GM12878 (cell line): ENCODE results near the gene TACSTD2. TPM values are rescaled to one million over a fixed set of nuclear protein-coding genes. Genes with fewer than 3 reads are reported as not detected.

Experiments used
- ATAC-seq: fragments of 200-7000 bp; cut with Tn5 transposase; 3 replicates; pipeline ENCODE4 v1.9.1; 2020; ENCODE audit warnings: mild to moderate bottlenecking, moderate library complexity
- BruUV-seq: library from RNA; stranded (reverse); fragments of 400-500 nt; replicated peaks from 2 replicates; lab custom pipeline; 2021; lab: Mats Ljungman, UMichigan
- CTCF ChIA-PET: fragments of 300-600 bp; sonication (Branson Sonifier 250); formaldehyde crosslinking; extraction: SDS; loops from one replicate; lab custom pipeline; 2021; ENCODE audit warnings: inconsistent platforms; lab: Yijun Ruan, JAX
- POLR2A ChIA-PET: fragments of 350-600 bp; formaldehyde crosslinking; extraction: SDS; loops from one replicate; lab custom pipeline; 2021; ENCODE audit warnings: inconsistent platforms; lab: Charles Lee
- RAD21 ChIA-PET: fragments of 300-600 bp; sonication (Branson Sonifier 250); formaldehyde crosslinking; loops from one replicate; lab custom pipeline; 2023; ENCODE audit warnings: antibody characterized with exemption; ENCODE audit not compliant: unreplicated experiment; lab: Charles Lee
- SMC1A ChIA-PET: fragments of 300-600 bp; sonication (Branson Sonifier 250); formaldehyde crosslinking; loops from one replicate; lab custom pipeline; 2023; ENCODE audit not compliant: unreplicated experiment, uncharacterized antibody; lab: Charles Lee
- DNase-seq: peaks from one replicate; pipeline ENCODE4 v3.0.0-alpha.2; 2011; ENCODE audit warnings: low read depth, low spot score
- FAIRE-seq: peaks from 3 replicates; lab custom pipeline; 2011; peaks lifted over from hg19 to GRCh38; lab: Jason Lieb, UNC
- H2AFZ ChIP-seq: 2 replicates; pipeline ENCODE4 v1.6.0; 2011; ENCODE audit warnings: low read depth, low read length, control low read depth; ENCODE audit not compliant: control insufficient read depth
- H3K27ac ChIP-seq: 2 replicates; pipeline ENCODE4 v1.5.1; 2011; ENCODE audit warnings: control low read depth; ENCODE audit not compliant: control insufficient read depth, insufficient read depth
- H3K27me3 ChIP-seq, 2 experiments: replicated peaks in 1 of 2; 2 replicates each; pipeline versions ENCODE4 v1.6.0 to v1.6.1; 2011; ENCODE audit warnings: low read length in 1 of 2; ENCODE audit not compliant: control insufficient read depth in 2 of 2, insufficient read depth in 2 of 2
- H3K36me3 ChIP-seq, 2 experiments: 2 replicates each; pipeline ENCODE4 v1.5.1; 2011; ENCODE audit warnings: low read length in 1 of 2; ENCODE audit not compliant: control insufficient read depth in 2 of 2, insufficient read depth in 2 of 2
- H3K4me1 ChIP-seq: 2 replicates; pipeline ENCODE4 v1.6.1; 2011; ENCODE audit warnings: mild to moderate bottlenecking, low read length, moderate library complexity, mixed read lengths; ENCODE audit not compliant: control insufficient read depth, insufficient read depth
- H3K4me2 ChIP-seq: 2 replicates; pipeline ENCODE4 v1.6.0; 2011; ENCODE audit warnings: control low read depth; ENCODE audit not compliant: control insufficient read depth, insufficient read depth
- H3K4me3 ChIP-seq: fragments of 200-600 bp; sonication (generic); 2 replicates; pipeline ENCODE4 v1.5.1; 2016
- H3K79me2 ChIP-seq: 2 replicates; pipeline ENCODE4 v1.6.0; 2011; ENCODE audit warnings: low read length; ENCODE audit not compliant: control insufficient read depth, insufficient read depth
- H3K9ac ChIP-seq: 2 replicates; pipeline ENCODE4 v1.8.0; 2011; ENCODE audit warnings: low read length, control low read depth, mixed read lengths; ENCODE audit not compliant: control insufficient read depth, insufficient read depth
- H3K9me3 ChIP-seq: replicated peaks from 3 replicates; pipeline ENCODE4 v1.5.1; 2011; ENCODE audit warnings: mild to moderate bottlenecking, low read length; ENCODE audit not compliant: control insufficient read depth, insufficient read depth
- H4K20me1 ChIP-seq: 2 replicates; pipeline ENCODE4 v1.6.0; 2011; ENCODE audit not compliant: control insufficient read depth, insufficient read depth
- BHLHE40 ChIP-seq, 2 experiments: fragments of 450-650 bp in 1 of 2; IDR thresholded peaks; 2 replicates each; pipeline ENCODE4 v1.6.1; 2011 to 2017; ENCODE audit warnings: low read depth in 2 of 2, borderline replicate concordance in 1 of 2, improper control_type of control experiment in 1 of 2, low read length in 1 of 2, mild to moderate bottlenecking in 1 of 2
- CBX3 ChIP-seq: fragments of 200-600 bp; sonication (generic); IDR thresholded peaks from 2 replicates; pipeline ENCODE4 v1.6.1; 2016; ENCODE audit warnings: low read depth, borderline replicate concordance
- CEBPB ChIP-seq, 2 experiments: fragments of 150-350 bp in 1 of 2; IDR thresholded peaks; 2 replicates each; pipeline ENCODE4 v1.6.1; 2012 to 2014; ENCODE audit warnings: low read depth in 2 of 2, low read length in 2 of 2, borderline replicate concordance in 1 of 2, inconsistent platforms in 1 of 2
- CHD1 ChIP-seq: IDR thresholded peaks from 2 replicates; pipeline ENCODE4 v1.6.1; 2012; ENCODE audit warnings: low read depth, low read length, improper control_type of control experiment
- EGR1 ChIP-seq, 2 experiments: IDR thresholded peaks; 1 replicate in 1 of 2; 2 replicates in 1 of 2; pipeline ENCODE4 v1.6.1; 2011 to 2012; ENCODE audit warnings: low read depth in 2 of 2, low read length in 2 of 2, borderline replicate concordance in 1 of 2, mild to moderate bottlenecking in 1 of 2, moderate library complexity in 1 of 2
- HDGF ChIP-seq: fragments of 450-650 bp; IDR thresholded peaks from 2 replicates; pipeline ENCODE4 v1.6.1; 2016; ENCODE audit warnings: antibody characterized with exemption
- KLF5 ChIP-seq: fragments of 450-650 bp; IDR thresholded peaks from 2 replicates; pipeline ENCODE4 v1.6.1; 2014; ENCODE audit warnings: mild to moderate bottlenecking; ENCODE audit not compliant: partially characterized antibody
- MLLT1 ChIP-seq: fragments of 450-650 bp; IDR thresholded peaks from 2 replicates; pipeline ENCODE4 v1.6.1; 2016; ENCODE audit warnings: mild to moderate bottlenecking
- MXI1 ChIP-seq: fragments of 150-350 bp; IDR thresholded peaks from 2 replicates; pipeline ENCODE4 v1.6.1; 2011; ENCODE audit warnings: low read depth, mild to moderate bottlenecking, inconsistent platforms, low read length, improper control_type of control experiment
- PAX8 ChIP-seq: fragments of 450-650 bp; IDR thresholded peaks from 2 replicates; pipeline ENCODE4 v1.6.1; 2017; ENCODE audit warnings: mild to moderate bottlenecking, moderate library complexity
- SIX5 ChIP-seq: IDR thresholded peaks from 2 replicates; pipeline ENCODE4 v1.6.1; 2011; ENCODE audit warnings: mild to moderate bottlenecking, low read depth, low read length, moderate library complexity; ENCODE audit not compliant: severe bottlenecking
- SMARCA5 ChIP-seq: fragments of 450-650 bp; IDR thresholded peaks from 2 replicates; pipeline ENCODE4 v1.6.1; 2017; ENCODE audit warnings: mild to moderate bottlenecking
- ZBTB40 ChIP-seq: fragments of 450-650 bp; IDR thresholded peaks from 2 replicates; pipeline ENCODE4 v1.6.1; 2016; ENCODE audit warnings: mild to moderate bottlenecking, moderate library complexity, borderline replicate concordance
- ZNF687 ChIP-seq: fragments of 450-650 bp; IDR thresholded peaks from 2 replicates; pipeline ENCODE4 v1.6.1; 2017; ENCODE audit warnings: mild to moderate bottlenecking, moderate library complexity
- WGBS: methylation state at CpG from one replicate; pipeline ENCODE4 v1.1.6; 2016; ENCODE audit warnings: low lambda C conversion rate; ENCODE audit not compliant: insufficient replicate concordance, insufficient coverage; ENCODE audit errors: missing lambda C conversion rate; 5-methylcytosine and 5-hydroxymethylcytosine counted together
- in situ Hi-C: fragments of 300-500 bp; cut with MboI; formaldehyde crosslinking; loops from 9 replicates; pipeline ENCODE4 v1.14.3; 2018; ENCODE audit warnings: mixed read lengths
- intact Hi-C: fragments of 100-400 bp; cut with micrococcal nuclease; formaldehyde crosslinking; loops from one replicate; pipeline ENCODE4 v1.14.2; 2022; ENCODE audit not compliant: unreplicated experiment
- polyA plus RNA-seq, 11 experiments: library from polyadenylated mRNA; depleted of rRNA in 4 of 11; unstranded in 6 of 11; stranded (reverse) in 5 of 11; fragments of >200 nt; fragmentation: Nextera tagmentation in 4 of 11; fragmentation: Illumina TruSeq in 1 of 11; extraction: Ambion mirVana in 4 of 11; extraction: Trizol in 1 of 11; gene quantifications; 1 replicate in 1 of 11; 2 replicates in 10 of 11; pipeline versions ENCODE4 v1.2.1 to v1.2.3, GENCODE V29; 2011 to 2016; ENCODE audit warnings: inconsistent platforms in 2 of 11, missing spikeins in 2 of 11, low read depth in 1 of 11
- total RNA-seq, 4 experiments: library from RNA; depleted of rRNA in 3 of 4; stranded (reverse); fragments of >200 nt in 3 of 4; fragmentation: Illumina TruSeq in 1 of 4; extraction: Trizol in 1 of 4; gene quantifications; 2 replicates each; pipeline versions ENCODE4 v1.2.1 to v1.2.3, GENCODE V29; 2013 to 2021

TACSTD2 gene
- total and polyA plus RNA-seq, 10 of the 15 experiments (the other 5 are each of a cell fraction or from before 2014, with no cell fraction given) = 0.56 to 9.4 (median 3.7) TPM

- Histone ChIP-seq H3K4me1 (no peaks in the 10 kb centered on the region), H4K20me1 (no peaks in the 10 kb centered on the region), H3K36me3 (no peaks in the 10 kb centered on the region), H3K27ac (no peak overlapping the region), H3K4me3 (no peak overlapping the region), H3K79me2 (no peaks in the 10 kb centered on the region), H3K9me3 (no peaks in the 10 kb centered on the region; the same call in 2 of the 3 replicates), H3K4me2 (no peak overlapping the region), H2AFZ (no peak overlapping the region), H3K27me3 (no peaks in the 10 kb centered on the region; a peak in 1 of 4 replicates), H3K9ac (no peak overlapping the region)
- no TSS peak for BruUV-seq
- intact Hi-C loops (no loop called here), in situ Hi-C loops (no loop called here)
- DNase-seq = no peak
- POLR2A ChIA-PET = no interaction called here
- no peak for FAIRE-seq
- CTCF ChIA-PET = no interaction called here
- ATAC-seq = no peak
- 5% methylated on average over 2 of the region's 2 CpGs for WGBS
- SMC1A ChIA-PET = no interaction called here
- RAD21 ChIA-PET = no interaction called here
- TF ChIP-seq BHLHE40 (IDR thresholded peaks at IDR 0.05; ENCODE audit: borderline replicate concordance in 1 of 2, low read depth in 2 of 2, low read length in 1 of 2) = no peak
- TF ChIP-seq SIX5 = no peak
- TF ChIP-seq SMARCA5 = no peak
- TF ChIP-seq ZBTB40 = no peak
- no peak for TF ChIP-seq CBX3
- no peak for TF ChIP-seq CEBPB (IDR thresholded peaks at IDR 0.05; ENCODE audit: borderline replicate concordance in 1 of 2, low read depth in 2 of 2, low read length in 2 of 2)
- TF ChIP-seq HDGF = no peak
- TF ChIP-seq EGR1 (IDR thresholded peaks at IDR 0.05; ENCODE audit: borderline replicate concordance in 1 of 2, low read depth in 2 of 2, low read length in 2 of 2) = no peak
- no peak for TF ChIP-seq PAX8
- no peak for TF ChIP-seq MLLT1
- TF ChIP-seq MXI1 = no peak
- no peak for TF ChIP-seq ZNF687
- no peak for TF ChIP-seq KLF5
- no peak for TF ChIP-seq CHD1
Observed at GRCh38 chr1:58611861-58612385, 34.9 kb upstream of the TACSTD2 start.
